Measurements from ENCODE around the gene HSD17B4.
"Not testable (repeated sequence)": the region's sequence is repeated elsewhere in the genome, so short reads cannot be mapped to it uniquely, and the experiment has no call there.

The HSD17B4 gene, protein sequence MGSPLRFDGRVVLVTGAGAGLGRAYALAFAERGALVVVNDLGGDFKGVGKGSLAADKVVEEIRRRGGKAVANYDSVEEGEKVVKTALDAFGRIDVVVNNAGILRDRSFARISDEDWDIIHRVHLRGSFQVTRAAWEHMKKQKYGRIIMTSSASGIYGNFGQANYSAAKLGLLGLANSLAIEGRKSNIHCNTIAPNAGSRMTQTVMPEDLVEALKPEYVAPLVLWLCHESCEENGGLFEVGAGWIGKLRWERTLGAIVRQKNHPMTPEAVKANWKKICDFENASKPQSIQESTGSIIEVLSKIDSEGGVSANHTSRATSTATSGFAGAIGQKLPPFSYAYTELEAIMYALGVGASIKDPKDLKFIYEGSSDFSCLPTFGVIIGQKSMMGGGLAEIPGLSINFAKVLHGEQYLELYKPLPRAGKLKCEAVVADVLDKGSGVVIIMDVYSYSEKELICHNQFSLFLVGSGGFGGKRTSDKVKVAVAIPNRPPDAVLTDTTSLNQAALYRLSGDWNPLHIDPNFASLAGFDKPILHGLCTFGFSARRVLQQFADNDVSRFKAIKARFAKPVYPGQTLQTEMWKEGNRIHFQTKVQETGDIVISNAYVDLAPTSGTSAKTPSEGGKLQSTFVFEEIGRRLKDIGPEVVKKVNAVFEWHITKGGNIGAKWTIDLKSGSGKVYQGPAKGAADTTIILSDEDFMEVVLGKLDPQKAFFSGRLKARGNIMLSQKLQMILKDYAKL

DNA sequence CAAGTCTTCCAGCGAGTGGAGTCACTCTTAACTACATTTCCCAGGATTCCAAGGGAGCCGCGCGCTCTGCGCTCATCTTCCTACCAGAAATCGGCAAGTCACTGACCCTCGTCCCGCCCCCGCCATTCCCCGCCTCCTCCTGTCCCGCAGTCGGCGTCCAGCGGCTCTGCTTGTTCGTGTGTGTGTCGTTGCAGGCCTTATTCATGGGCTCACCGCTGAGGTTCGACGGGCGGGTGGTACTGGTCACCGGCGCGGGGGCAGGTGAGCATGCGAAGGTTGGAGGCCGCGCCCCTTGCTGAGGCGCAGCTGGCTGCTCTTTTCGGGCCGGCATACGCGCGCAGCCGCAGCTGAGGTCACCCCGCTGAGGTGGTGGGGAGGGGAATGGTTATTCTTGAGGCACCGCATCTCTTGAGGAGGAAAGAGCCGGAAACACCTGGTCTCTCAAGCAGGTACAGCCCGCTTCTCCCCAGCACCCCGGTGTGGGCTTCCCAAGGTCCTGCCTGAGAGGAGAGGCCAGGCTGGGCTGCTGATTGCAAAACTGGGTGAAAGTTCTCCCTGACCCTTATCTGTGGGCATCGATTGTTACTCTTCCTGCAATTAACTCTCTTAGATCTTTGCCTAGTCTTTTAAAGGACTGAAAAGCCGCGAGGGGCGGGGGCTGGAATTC, at the start of gene HSD17B4:
TSS of gene HSD17B4 (plus strand) at position 125 of the 667 bp plus-strand sequence. CDS start at position 204, 79 bp downstream.
- peak; percentile 78 for DNase-seq

DNA sequence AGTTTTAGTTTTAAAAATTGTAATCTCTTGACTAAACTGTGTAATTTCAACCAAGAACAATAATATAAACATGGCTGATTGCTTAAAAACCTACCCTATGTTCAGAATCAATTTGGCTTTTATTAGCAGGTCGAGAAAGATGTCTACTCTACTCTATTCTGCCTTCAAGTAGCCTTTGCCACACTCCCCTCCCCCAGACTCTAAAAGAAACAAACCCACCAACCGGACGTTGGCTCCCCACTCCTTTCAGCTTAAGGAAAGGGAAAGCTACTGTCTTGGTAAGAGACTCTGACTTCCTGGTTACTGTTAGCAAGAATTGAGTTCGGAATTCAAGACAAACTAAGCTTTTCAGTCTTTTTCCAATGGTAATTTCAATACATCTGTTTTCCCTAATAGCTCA, 49.7 kb upstream of the HSD17B4 start:
- no peak for DNase-seq

DNA sequence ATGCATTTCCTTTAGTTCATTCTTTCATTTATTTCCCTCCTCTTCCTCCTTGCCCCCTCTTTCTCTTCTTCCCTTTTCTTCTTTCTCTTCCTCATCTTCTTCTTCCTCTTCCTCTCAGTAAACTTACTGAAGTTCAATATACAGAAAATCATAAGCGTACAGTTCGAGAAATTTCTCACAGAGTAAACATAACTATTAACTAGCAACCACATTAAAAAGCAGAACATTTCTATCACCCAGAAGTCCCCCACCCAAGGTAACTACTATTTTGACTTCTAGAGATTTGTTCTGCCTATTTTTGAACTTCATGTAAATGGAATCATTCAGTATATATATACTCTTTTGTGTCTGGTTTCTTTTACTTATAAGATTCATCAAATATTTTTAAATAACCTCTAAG, 48.3 kb upstream of the HSD17B4 start:
- DNase-seq, result no peak

DNA sequence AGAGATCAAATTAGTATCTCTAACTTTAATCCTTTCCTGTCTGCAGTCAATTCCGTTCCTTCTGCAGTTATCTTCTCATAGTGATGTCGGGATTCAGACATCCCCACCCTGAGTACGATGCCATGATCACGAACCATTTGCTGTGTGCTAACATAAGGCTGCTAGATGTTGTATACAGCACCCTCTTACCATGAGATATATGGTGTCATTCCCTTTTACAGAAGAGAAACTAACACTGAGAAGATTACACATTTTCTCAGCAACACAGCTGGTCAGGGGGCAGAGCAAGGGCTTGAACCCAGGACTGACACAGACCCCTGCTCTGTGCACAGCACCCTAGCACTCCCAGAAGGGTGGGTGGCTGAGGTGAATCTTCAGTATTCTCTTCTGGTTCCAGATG, 46.9 kb upstream of the HSD17B4 start:
- no peak for DNase-seq

DNA sequence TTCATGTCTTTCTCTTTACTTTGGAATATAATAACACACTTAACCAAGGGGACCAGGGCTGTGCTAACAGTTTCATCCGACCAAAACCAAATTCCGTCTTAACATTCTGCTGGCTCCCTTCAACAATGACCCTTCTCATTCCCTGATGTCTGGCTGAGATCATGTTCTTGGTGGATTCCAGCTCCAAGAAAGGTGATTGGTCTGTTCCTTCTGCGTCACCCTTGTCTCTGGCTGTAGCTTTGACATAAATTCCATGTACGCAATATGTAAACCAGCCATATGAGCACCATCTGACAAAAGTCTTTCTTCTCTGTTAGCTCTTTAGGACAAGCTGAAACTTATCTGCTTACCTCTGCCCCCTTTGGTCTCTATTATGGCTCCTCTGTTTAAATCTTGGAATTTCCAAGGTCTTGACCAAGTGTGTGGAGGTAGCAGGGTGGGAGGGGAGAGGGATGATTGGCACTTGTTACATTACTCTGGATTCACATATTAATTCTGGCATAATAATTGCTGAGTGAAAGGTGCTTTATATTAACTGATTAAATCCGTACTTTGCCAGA, 45.7 kb upstream of the HSD17B4 start:
- DNase-seq, result no peak

DNA sequence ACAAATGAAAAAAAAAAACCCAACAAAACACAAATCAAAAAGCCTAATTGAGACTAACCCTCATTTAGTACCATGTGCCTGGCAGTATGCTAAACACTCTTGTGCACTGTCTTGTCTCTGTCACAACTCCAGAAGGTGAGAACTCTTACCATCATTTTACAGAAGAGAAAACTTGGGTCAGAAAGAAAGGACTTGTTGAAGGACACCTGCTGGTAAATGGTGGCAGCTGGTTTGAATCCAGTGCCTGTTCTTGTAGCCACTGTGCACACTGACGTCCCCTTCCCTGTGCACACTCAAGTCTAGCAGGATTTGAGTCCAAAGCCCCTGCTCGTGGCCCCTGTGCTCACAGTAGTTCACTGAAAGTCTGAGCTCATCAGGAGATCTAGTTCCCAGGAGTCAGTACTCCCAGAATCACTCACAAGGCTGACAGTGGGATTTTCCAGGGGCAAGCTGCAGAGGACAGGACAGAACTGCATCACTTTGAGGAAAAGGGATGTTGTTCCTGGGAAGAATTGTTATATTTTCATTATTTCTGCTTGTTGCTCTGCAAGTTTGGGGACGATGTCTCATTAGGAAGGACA, 43.0 kb upstream of the HSD17B4 start:
- DNase-seq, result no peak

DNA sequence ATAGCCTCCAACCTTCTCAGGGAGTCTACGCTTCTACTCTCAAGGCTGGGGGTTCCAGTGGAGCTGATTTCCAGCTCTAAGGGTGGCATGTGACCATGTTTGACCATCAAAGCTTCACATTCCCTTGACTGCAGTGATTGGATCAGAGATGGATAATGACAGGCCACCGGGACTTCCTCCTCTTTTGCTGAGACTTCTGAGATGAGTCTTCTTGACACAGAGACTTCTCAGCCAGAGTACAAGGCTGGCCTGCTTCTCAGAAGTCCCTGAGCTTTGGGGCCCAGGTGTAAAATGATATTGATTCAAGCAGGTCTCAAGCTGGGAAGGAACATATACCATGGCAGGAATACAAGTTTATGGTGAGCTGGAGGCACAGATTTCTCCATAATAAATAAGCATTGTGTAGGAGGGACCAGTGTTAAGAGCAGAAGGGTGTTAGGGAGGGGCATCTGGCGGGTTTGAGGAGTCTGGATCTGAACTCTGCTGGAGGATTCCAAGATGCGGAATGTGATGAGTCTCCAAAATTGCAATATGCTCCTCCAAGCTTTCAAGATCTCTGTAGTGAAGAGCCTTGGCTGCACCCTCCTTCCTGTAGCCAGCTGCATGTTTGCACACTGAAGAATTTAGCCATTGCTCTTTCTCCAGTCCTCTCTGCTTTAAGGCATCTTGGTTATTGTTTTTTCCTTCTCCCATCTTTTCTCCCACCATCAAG, 41.7 kb upstream of the HSD17B4 start:
- no peak for DNase-seq

DNA sequence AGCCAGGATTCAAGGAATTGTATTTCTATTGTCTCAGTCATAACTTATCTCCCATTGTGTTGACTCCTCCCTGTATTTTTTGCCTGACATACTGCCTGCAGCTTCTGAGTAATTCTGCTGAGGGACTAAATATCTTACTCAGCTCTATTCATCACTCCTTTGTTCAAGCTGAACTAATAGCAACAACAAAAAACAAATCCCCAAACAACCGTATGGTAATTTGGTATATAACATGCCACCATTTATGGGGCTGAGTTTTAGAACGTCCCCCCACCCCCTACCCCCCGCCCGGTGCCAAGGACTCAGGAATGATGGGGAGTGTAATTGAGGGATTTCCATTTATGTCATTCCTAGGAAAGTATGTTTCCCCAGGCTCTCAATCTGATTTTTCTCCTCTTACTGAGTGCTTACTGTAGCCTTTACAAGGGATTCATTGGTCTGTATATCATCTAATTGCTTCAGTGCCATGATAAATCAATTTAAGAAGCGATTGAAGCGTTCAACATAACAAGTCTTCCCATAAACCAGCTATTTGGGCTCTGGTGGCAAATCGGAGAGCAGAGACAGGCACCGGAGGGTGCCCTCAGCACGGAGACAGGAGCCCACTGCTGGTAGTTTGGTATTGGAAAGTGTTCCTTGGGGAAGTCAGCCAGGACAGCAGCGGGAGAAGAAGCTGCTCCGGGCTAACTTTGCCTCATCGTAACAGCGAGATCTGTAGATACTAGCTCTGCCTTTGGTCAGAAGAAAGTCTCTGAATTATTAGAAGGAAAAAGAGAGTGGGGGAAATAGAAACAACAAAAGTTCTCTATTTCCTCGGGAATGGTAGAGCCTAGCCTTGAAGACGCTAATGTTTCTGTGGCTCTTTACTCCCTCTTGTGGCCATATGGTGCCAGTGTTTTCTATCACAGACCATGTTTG, 40.7 kb upstream of the HSD17B4 start:
- DNase-seq, result peak; percentile 67

DNA sequence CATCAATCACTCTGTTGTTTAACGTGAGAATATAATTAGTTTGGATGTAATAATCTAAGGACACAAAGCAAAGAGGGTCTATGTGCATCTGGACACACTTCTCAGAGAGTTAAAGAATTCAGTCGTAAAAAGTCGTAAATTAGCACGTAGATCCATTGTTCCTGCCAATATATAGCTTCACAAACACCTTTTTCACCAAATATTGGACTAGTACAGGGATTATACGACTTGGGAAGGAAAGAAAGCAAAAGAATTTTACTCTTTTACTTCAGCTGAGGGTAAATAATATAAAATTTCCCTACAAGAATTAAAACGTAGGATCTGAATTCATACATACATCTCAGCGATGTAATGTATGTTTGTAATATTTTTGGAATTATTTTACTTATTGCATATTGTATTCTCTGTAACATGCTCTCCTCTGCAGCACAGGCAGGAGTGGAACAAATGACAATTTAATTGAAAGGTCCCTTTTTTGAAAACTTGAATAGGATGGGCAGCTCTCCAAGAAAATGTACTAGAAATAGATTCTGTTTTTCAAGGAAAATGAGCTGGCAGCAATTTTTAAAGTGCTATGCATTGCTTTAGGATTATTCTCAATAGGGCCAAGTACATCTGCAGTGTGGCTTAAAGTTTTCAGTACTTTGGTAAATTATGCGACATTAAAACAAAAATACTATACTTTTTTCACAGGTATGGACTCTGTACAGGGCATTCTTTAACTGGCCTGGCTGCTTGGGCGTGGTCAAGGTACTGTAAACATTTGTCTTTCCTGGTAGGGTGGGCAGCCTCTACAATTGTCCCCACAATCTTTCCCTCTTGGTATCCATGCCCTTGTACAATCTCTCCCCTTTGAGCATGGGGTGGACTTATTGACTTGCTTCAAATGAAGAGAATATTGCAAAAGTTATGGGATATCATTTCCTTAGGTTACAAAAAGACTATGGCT, 39.7 kb upstream of the HSD17B4 start:
- DNase-seq, result no peak

DNA sequence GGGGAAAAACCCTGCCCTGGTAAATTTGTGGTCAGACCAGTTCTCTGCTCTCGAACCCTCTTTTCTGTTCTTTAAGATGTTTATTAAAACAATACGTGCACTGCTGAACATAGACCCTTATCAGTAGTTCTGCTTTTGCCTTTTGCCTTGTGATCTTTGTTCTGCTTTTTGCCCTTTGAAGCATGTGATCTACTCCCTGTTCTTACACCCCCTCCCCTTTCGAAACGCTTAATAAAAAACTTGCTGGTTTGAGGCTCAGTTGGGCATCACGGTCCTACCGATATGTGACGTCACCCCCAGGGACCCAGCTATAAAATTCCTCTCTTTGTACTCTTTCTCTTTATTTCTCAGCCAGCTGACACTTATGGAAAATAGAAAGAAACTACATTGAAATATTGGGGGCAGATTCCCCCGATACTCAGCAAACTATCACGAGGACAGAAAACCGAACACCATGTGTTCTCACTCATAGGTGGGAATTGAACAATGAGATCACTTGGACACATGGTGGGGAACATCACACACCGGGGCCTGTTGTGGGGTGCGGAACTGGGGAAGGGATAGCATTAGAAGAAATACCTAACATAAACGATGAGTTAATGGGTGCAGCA, 38.1 kb upstream of the HSD17B4 start:
- peak; percentile 41 for DNase-seq

DNA sequence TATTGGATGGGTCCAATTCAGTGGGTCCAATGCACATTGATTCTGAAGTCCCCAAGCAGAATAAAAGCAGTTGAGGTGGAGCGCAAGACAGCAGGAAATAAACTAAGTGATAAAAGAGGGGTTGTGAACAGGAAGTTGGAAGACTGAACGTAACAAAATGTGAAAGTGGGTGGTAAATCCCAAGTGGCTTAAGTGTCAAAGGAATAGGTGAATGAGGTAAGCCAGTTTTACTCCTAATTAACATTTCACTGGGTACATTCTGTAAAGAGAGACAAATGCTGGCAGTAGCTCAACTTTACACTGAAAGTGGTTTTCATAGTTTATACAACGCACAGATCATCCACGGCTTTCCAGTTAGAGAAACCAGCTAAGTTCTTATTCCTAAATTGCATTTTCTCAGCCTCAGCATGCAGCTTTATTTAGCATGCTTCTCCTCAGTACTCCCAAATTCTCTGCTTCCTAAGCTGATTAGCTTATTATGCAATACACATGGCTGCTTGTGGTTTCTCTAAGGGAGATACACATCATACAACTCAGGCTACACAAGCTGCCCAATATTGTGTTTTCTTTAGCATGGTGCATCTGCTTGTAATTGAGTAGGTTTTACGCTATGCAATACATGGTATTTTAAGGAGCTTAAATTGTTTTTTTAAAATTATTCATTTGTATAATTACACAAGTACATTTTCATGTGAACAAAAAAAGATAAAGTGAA, 34.2 kb upstream of the HSD17B4 start:
- DNase-seq, result no peak

DNA sequence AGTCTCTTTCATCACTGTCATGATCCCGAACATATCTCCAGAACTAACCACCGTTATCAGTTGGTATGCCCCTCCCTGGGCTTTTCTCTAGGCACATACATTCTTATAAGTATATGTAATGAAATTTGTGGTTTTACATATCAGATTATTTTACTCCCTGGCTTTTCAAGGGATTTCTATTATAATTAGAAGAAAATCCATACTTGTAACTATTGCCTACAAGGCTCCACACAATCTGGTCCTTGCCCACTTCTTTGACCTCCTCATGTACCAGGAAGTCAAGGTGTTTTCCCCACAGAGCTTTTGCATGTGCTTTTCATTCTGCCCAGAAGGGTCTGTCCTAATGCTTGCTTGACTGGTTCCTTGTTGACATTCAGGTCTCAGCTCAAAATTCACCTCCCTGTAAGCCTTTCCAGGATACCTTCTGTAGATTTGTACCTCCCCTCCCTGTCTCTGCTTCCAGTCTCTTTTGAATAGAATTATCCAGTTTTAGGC, 33.6 kb upstream of the HSD17B4 start:
- no peak for DNase-seq

DNA sequence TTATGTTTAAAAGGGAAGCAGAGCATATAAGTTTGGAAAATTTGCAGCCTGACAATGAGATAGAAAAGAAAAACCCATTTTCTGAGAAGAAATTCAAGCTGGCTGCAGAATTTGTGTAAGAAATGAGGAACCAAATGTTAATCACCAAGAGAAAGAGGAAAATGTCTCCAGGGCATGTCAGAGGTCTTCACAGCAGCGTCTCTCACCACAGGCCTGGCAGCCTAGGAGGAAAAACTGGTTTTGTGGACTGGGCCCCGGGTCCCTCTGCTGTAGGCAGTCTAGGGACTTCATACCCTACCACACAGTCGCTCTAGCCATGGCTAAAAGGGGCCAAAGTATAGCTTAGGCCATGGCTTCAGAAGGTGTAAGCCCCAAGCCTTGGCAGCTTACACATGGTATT, 32.1 kb upstream of the HSD17B4 start:
- peak; percentile 43 for DNase-seq

DNA sequence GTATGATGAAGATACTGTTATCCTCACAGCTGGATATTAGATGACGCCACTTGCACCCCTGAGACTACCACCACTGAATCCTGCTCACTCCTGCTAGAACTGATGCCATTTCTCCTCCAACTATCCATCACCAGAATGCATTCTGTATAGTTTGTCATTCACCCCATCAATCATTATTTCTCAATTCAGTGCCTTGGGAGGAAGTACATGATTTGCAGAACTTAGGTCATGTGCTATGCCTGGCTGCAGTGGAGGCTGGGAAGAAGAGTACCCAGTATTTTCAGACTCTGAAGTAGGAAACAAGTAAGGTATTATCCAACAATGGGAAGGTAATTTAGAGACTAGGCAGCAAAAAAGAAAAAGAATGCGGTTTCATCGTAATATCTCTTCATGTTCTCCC, 26.2 kb upstream of the HSD17B4 start:
- DNase-seq, result no peak

DNA sequence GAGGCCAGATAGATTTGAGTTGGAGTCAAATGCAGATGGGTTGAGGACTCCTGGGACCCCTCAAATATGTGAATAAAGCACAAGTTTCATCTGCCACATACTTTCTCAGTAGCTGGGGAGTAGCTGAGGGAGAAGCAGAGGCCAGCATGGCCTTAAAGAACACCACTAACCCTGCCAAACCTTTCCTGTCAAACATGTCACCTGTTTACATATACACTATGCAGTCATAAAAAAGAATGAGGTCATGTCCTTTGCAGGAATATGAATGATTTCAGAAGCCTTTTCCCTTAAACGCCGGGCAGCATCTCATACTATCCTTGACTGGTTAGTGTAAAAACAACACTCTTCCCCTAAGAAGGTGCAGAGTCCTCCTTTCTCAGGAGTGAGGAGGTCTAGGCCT, 25.2 kb upstream of the HSD17B4 start:
- DNase-seq, result no peak

DNA sequence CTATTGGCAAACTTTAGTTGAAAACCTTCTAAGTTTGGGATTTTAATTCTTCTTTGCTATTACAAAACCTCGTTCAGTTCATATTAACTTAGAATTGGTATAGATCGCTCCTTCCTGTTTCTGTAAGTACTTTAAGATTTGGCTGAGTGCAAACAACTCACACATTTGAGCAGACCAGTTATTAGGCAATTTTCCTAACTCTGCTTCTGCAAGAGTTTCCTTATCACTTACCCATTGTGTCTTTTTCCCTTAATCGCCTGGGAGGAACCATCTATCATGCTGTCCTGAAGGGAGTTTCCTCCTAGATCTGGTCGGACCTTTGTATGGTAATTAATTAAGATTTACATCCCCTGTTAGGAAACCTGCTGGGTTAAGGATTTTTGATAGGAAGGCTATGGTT, 24.7 kb upstream of the HSD17B4 start:
- not testable (repeated sequence) for DNase-seq

DNA sequence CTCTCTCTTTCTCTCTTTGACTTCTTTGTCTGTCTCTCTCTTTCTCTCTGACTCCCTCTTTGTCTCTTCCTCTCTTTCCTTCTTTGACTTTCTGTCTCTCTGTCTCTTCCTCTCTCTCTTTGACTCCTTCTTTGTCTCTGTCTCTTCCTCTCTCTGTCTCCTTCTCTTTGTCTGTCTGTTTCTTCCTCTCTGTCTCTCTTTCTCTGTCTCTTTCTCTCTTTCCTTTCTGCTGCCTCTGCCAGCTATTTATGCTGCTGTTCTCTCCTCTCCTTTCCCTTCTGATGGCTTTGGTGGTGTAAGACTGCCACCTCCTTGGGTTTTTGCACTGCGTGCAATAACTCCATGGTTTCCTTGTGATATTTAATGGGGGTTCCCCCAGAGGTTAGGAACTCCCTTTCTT, 24.1 kb upstream of the HSD17B4 start:
- not testable (repeated sequence) for DNase-seq

DNA sequence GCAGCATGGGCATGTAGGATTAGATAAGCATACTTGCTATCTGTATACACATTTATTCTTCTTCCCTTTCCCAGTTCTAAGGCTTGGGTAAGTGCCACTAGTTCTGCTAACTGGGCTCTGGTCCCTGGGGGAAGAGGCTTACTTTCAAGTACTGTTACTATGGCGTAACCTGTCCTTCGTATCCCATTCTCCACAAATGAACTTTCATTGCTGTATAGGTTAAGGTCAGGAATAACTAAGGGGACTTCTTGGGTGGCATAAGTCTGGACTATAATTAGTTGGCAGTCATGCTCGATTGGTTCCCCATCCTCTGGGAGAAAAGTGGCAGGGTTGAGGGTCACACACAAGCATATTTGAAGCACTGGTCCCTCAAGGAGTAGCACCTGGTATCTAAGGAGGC, 23.7 kb upstream of the HSD17B4 start:
- DNase-seq, result not testable (repeated sequence)
